IPS DF 6.9 (cell line): Measurements from ENCODE around the gene ELOB.

Experiments
- DNase-seq: peaks from one replicate; pipeline ENCODE4 v3.0.0-alpha.2; 2013; ENCODE audit warnings: low read depth, low spot score
- H3K27ac ChIP-seq: one replicate; pipeline ENCODE4 v1.5.1; 2013; ENCODE audit warnings: low read length, control low read depth
- H3K27me3 ChIP-seq: 2 replicates; pipeline ENCODE4 v1.6.1; 2013; ENCODE audit warnings: mild to moderate bottlenecking, low read length; ENCODE audit not compliant: control insufficient read depth, insufficient read depth
- H3K36me3 ChIP-seq: 2 replicates; pipeline ENCODE4 v1.6.1; 2013; ENCODE audit warnings: low read length; ENCODE audit not compliant: control insufficient read depth, insufficient read depth
- H3K4me1 ChIP-seq: 2 replicates; pipeline ENCODE4 v1.6.1; 2013; ENCODE audit warnings: low read length; ENCODE audit not compliant: control insufficient read depth, insufficient read depth
- H3K4me3 ChIP-seq: 2 replicates; pipeline ENCODE4 v1.5.1; 2013; ENCODE audit warnings: mild to moderate bottlenecking, low read length
- H3K9me3 ChIP-seq: 2 replicates; pipeline ENCODE4 v1.6.1; 2013; ENCODE audit warnings: low read length, inconsistent platforms; ENCODE audit not compliant: control insufficient read depth, insufficient read depth
- WGBS: extraction: QIAGEN DNeasy Blood & Tissue Kit; methylation state at CpG from one replicate; pipeline ENCODE4 v1.1.7; 2013; ENCODE audit warnings: mixed read lengths, missing lambda C conversion rate; ENCODE audit not compliant: insufficient read length, insufficient coverage; 5-methylcytosine and 5-hydroxymethylcytosine counted together

The ELOB gene

DNA sequence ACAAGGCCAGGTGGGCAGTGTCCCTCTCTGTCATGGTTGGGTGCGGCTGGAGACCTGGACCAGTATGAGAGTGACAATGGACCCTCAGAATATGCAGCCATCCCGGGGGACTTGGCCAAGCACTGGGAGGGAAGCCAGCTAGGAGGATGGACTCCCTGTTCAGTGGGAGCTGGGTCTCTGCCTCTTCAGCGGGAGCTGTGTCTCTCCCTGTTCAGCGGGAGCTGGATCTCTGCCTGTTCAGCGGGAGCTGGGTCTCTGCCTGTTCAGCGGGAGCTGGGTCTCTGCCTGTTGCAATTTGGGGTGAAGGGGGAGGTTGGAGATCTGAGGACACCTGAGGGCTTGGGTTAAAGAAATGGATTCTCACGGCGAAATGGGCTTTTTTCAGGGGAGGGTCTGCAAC lies 14.1 kb upstream of the ELOB start:
- no peaks in the 10 kb centered on the region for H3K9me3 ChIP-seq
- H3K27me3 ChIP-seq, result 0 out of 2 replicates have a peak, but pooled peaks cover 1% of the 10 kb centered on the region
- no peak overlapping the region for H3K27ac ChIP-seq
- no CpG with 5 or more reads among the region's 8 CpGs for whole genome bisulfite sequencing
- H3K4me1 ChIP-seq, result no peaks in the 10 kb centered on the region; the same call in 1 of the 2 replicates
- H3K36me3 ChIP-seq, result no peaks in the 10 kb centered on the region
- no peak for DNase-seq
- no peak overlapping the region for H3K4me3 ChIP-seq

DNA sequence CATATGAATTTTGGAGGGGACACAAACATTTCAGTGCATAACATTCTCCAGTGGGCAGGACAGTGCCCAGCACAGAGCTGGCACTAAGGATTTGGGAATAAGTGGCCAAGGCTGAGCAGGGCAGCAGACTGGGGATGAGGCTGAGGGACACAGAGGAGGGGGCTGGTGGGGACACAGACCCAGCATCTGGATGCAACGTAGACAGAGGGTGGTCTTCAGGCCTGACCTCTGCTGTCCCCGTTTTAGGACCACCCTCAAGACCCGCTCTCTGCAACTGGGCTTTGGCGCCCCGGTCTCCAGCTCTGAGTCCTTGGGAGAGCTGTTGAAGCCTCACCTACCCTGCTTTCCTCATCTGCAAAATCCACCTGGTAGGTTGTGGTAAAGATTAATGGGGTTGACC lies 13.6 kb upstream of the ELOB start:
- WGBS, result no CpG with 5 or more reads among the region's 5 CpGs
- Histone ChIP-seq H3K27ac (no peak overlapping the region), H3K9me3 (no peaks in the 10 kb centered on the region), H3K27me3 (0 out of 2 replicates have a peak, but pooled peaks cover 1% of the 10 kb centered on the region), H3K4me1 (no peaks in the 10 kb centered on the region; the same call in 1 of the 2 replicates), H3K4me3 (no peak overlapping the region), H3K36me3 (no peaks in the 10 kb centered on the region)
- DNase-seq, result no peak

DNA sequence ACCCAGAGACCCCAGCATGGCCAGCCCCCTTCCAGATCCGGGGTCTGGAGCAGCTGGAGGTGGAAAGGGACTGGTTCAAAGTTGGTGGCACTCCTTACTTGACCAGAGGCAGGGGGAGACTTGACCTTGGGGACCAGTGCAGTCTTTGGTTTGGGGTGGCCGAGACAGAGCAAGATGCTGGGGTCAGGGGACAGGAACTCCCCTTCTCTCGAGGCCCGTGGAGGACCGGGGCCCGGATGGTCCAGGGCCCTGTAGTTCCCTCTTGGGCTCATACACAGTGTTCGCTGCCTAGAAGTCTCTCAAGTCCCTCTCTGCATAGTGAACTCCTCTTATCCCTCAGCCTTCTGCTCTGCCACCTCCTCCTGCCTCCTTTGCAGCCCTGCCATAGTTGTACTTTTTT lies 10.9 kb upstream of the ELOB start:
- no peak for DNase-seq
- H3K27ac ChIP-seq, result no peak overlapping the region
- no peaks in the 10 kb centered on the region for H3K9me3 ChIP-seq
- WGBS, result no CpG with 5 or more reads among the region's 7 CpGs
- H3K27me3 ChIP-seq, result 0 out of 2 replicates have a peak, but pooled peaks cover 1% of the 10 kb centered on the region
- H3K4me3 ChIP-seq, result no peak overlapping the region
- H3K36me3 ChIP-seq, result no peaks in the 10 kb centered on the region
- H3K4me1 ChIP-seq, result no peaks in the 10 kb centered on the region; the same call in 1 of the 2 replicates

DNA sequence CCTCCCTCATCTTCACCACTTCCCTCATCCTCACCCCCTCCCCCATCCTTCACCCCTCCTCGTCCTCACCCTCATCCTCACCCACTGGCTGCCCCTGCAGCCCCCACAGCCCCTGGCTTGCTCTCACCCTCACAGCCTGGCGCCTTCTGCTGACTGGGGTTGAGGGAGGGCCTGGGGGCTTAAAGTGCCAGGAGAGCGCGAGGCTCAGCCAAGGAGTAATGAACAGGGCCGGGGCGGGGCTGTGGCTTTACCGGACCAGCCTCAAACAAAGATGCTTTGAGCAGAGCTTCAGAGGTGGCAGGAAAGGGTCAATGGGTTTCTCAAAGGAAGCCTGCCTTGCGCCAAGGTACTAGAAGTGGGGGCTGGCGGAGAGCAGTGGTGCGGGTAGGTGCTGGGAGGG lies 10.3 kb upstream of the ELOB start, which contains the start of gene PRSS33:
Gene PRSS33, minus strand, starts transcription at position 155 of the 400 bp plus-strand sequence. CDS start 1,013 bp downstream, outside the sequence.
- no peak within 1 kb of the TSS for H3K27ac ChIP-seq
- H3K27me3 ChIP-seq, result 0 out of 2 replicates have a peak, but pooled peaks cover 1% of the 10 kb centered on the region
- no peaks in the 10 kb centered on the region for H3K9me3 ChIP-seq
- 100% methylated on average over 1 of the region's 10 CpGs for WGBS
- H3K4me1 ChIP-seq, result no peaks in the 10 kb centered on the region; the same call in 1 of the 2 replicates
- no peak within 1 kb of the TSS for H3K4me3 ChIP-seq
- no peak for DNase-seq
- no peaks in the 10 kb centered on the region for H3K36me3 ChIP-seq

DNA sequence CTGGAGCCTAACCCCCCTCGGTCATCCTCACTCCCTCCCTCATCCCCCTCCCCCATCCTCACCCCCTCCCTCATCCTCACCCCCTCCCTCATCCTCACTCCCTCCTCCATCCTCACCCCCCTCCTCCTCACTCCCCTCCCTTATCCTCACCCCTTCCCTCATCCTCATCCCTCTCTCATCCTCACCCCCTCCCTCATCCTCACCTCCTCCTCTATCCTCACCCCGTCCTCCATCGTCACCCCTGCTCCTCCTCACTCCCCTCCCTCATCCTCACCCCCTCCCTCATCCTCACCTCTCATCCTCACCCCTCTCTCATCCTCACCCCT lies 9.7 kb upstream of the ELOB start:
- 100% methylated on average over 2 of the region's 3 CpGs for WGBS
- H3K27me3 ChIP-seq, result 0 out of 2 replicates have a peak, but pooled peaks cover 1% of the 10 kb centered on the region
- H3K27ac ChIP-seq, result no peak overlapping the region
- H3K4me3 ChIP-seq, result no peak overlapping the region
- H3K9me3 ChIP-seq, result no peaks in the 10 kb centered on the region
- DNase-seq, result no peak
- no peaks in the 10 kb centered on the region; the same call in 1 of the 2 replicates for H3K4me1 ChIP-seq
- no peaks in the 10 kb centered on the region for H3K36me3 ChIP-seq

DNA sequence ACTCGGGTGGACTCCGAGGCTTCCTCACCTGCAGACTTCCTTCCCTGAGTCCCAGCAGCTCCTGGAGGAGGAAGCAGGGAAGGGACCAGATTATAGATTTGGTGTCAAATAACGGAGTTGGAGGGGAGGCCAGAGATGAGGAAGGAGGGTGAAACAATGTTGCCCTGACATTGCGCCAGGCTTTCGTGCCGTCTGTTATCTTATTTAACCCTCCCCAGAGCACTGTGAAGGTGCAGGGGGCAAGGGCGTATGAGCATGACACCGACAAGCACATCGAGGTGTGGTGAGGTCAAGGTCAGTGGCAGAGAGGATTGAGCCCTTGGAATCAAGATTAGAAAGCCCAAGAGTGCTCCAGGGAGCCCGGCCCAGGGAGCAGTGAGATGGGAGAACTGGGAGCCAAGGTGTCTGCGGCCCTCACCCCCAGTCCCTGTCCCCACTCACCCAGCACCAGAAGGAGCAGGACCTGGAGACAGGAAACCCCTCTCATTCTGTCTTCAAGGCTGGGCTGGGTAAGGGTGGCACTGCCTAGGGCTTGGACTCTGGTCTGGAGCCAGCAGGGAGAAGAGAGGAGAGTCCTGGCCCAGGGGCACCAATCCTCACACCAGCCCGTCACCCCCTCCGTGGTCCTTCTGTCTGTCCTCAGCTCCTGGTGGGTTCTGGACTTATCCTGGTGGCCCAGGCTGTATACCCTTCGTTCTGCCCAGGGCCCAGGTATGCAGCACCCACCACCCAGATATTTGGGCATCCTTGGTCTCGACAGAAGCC lies 9.2 kb upstream of the ELOB start:
- DNase-seq, result no peak
- Histone ChIP-seq H3K9me3 (no peaks in the 10 kb centered on the region), H3K4me3 (no peak overlapping the region), H3K4me1 (no peaks in the 10 kb centered on the region; the same call in 1 of the 2 replicates), H3K27me3 (0 out of 2 replicates have a peak, but pooled peaks cover 1% of the 10 kb centered on the region), H3K36me3 (no peaks in the 10 kb centered on the region), H3K27ac (no peak overlapping the region)
- WGBS, result no CpG with 5 or more reads among the region's 15 CpGs

DNA sequence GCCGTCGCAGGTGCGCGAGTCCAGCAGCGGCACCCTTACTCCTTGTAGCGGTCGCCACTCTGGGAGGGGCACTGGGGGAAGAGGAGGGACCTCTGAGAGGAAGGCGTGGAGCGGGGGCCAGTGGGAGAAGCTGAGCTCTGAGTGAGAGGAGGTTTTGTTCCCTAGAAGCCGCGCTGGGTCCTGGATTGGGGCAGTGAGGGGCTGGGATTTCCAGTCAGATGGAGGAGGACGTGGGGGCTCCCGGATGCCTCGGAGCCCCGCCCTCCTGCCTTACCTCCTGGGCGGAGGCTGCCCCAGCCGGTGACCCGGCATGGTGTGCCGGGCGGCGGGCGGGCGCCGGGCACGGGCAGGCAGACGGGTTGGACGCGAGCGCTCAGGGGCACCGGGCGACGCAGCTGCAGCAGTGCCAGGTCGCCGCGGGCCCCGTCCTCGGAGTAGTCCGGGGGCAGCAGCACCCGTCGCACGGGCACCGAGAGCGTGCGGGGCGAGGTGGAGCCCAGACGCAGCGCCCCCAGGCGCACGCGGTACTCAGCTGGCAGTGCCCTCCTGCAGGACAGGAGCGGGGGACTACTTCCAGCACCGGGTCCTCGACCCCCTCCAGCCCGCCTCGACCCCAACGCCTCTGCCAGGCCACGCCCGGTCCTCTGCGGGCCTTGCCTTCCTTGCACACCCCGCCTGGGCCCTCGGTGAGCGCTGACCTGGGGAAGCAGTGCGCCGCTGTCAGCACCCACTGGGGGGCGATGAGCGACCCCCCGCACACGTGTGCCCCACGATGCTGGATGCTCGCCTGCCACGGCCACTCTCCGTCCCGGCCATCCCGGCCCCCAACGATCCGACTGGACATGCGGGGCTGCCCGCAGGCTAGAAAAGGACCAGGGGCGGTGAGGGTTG lies 8.3 kb upstream of the ELOB start:
- Histone ChIP-seq H3K4me3 (no peak overlapping the region), H3K9me3 (no peaks in the 10 kb centered on the region), H3K27me3 (0 out of 2 replicates have a peak, but pooled peaks cover 1% of the 10 kb centered on the region), H3K36me3 (no peaks in the 10 kb centered on the region), H3K27ac (no peak overlapping the region), H3K4me1 (no peaks in the 10 kb centered on the region; the same call in 1 of the 2 replicates)
- no peak for DNase-seq
- WGBS, result no CpG with 5 or more reads among the region's 79 CpGs

DNA sequence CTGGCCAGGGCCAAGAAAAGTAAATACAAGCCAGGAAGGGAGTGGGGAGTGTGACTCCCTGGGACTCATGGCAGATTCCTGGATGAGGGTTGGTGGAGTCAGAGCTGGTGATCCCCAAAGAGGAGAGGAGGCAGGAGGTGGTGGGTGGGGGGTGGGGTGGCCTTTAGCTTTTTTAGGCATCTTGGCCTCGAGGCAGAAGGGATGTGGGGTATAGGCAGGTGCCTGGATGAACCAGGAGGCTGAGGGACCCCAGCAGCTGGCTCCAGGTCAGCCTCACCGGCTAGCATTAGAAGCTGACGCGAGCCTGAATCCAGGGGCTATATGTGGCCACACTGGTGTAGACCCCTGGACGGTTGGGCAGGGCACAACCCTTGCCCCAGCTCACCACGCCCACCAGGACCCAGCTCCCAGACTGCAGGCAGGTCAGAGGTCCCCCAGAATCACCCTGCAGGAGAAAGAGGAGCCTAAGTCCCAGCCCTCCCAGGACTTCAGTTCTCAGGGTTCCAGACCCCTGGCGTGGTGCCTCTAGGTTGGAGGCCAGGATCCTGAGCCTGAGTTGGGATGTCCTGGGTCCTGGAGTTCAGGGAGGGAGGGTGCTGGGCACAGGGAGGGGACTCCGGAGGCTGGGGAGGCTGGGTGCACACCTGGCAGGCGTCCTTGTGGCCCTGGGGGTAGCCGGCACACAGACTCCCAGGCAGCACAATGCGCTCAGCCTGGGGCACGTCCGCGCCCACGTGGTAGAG lies 7.4 kb upstream of the ELOB start:
- no CpG with 5 or more reads among the region's 15 CpGs for WGBS
- Histone ChIP-seq H3K27me3 (no peaks in the 10 kb centered on the region), H3K4me1 (no peaks in the 10 kb centered on the region; the same call in 1 of the 2 replicates), H3K27ac (no peak overlapping the region), H3K36me3 (no peaks in the 10 kb centered on the region), H3K9me3 (no peaks in the 10 kb centered on the region), H3K4me3 (no peak overlapping the region)
- DNase-seq, result no peak

DNA sequence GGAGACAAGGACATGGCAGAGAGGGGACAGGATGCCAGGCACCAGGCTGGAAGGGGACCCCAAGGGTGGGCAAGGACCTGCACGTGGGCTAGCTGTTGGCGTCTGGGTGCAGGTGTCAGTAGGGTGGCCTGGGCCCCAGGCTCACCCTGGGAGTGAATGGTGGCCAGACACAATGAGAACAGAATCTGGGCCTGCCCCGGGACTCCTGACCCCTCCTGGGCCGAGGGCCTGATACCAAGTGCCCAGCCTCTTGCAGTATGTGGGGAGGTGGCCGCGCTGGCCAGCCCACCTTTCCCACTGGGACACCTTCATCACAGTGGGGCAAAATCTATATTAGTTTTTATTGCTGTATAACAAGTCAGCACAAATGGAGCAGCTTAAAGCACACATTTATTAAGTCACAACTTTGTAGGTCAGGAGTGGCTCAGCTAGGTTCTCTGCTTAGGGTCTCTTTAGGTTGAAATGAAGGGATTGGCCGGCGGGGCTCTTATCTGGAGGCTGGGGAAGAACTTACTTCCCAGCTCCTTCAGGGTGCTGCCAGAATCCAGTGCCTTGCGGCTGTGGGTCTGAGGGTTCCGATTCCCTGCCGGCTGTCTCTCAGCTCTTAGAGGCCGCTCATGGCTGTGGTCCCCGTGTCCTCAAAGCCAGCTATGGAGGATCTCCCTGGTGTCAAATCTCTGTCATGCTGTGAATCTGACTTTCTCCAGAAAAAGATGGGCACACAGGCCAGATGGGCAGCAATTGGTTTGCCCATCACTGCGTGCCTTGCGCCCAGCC lies 6.7 kb upstream of the ELOB start:
- Histone ChIP-seq H3K9me3 (no peaks in the 10 kb centered on the region), H3K36me3 (no peaks in the 10 kb centered on the region), H3K4me3 (no peak overlapping the region), H3K27ac (no peak overlapping the region), H3K4me1 (peaks cover 2% of the 10 kb centered on the region; the same call in 1 of the 2 replicates), H3K27me3 (no peaks in the 10 kb centered on the region)
- WGBS, result no CpG with 5 or more reads among the region's 15 CpGs
- DNase-seq, result no peak
